ENCODE results near the gene ZNF423.
A peak's percentile ranks its signal among the peaks of the same experiment; 100 is the strongest.

Gene ZNF423

DNA sequence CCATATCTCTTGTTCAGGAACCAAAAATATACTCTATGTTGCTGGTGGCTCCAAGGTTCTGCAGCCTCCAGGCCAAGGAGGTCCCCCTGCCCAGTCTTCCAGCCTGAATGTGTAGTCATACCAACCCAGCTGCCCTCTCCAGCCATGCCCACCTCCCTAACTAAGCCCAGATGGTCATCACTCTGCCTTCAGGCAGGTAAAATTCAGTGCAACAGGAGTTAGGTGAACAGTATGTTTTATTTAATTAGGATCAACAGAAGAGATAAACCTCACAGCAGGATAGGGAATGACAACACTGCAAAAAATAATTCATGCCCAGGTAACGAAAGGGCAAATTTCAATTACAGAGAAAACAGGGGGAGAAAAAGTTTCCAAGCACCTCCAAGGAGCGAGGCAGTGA is 9.1 kb downstream of the ZNF423 start:
- H3K4me3 ChIP-seq (ENCODE audit: low read depth, low read length) = no peak overlapping the region
- H3K27ac ChIP-seq (ENCODE audit: low read depth, low read length) = no peak overlapping the region
- H3K9ac ChIP-seq (ENCODE audit: low read depth, low read length) = no peak overlapping the region
- no peaks in the 10 kb centered on the region for H3K36me3 ChIP-seq (ENCODE audit: control insufficient read depth, insufficient read depth, low read length)
- H3K27me3 ChIP-seq (ENCODE audit: control insufficient read depth, insufficient read depth, low read length) = no peaks in the 10 kb centered on the region
- peaks cover 63% of the 10 kb centered on the region for H3K4me1 ChIP-seq (ENCODE audit: control insufficient read depth, insufficient read depth, low read length)
- H3K9me3 ChIP-seq (ENCODE audit: control insufficient read depth, insufficient read depth, low read length) = no peaks in the 10 kb centered on the region

- Histone ChIP-seq H3K36me3 (ENCODE audit: control insufficient read depth, insufficient read depth, low read length) (no peaks in the 10 kb centered on the region), H3K4me3 (ENCODE audit: low read depth, low read length) (no peak overlapping the region), H3K9me3 (ENCODE audit: control insufficient read depth, insufficient read depth, low read length) (no peaks in the 10 kb centered on the region), H3K9ac (ENCODE audit: low read depth, low read length) (no peak overlapping the region), H3K4me1 (ENCODE audit: control insufficient read depth, insufficient read depth, low read length) (peaks cover 48% of the 10 kb centered on the region), H3K27me3 (ENCODE audit: control insufficient read depth, insufficient read depth, low read length) (no peaks in the 10 kb centered on the region), H3K27ac (ENCODE audit: low read depth, low read length) (no peak overlapping the region)
These were observed 11.6 kb downstream of the ZNF423 start for GRCh38 chr16:49844359-49844758.

DNA sequence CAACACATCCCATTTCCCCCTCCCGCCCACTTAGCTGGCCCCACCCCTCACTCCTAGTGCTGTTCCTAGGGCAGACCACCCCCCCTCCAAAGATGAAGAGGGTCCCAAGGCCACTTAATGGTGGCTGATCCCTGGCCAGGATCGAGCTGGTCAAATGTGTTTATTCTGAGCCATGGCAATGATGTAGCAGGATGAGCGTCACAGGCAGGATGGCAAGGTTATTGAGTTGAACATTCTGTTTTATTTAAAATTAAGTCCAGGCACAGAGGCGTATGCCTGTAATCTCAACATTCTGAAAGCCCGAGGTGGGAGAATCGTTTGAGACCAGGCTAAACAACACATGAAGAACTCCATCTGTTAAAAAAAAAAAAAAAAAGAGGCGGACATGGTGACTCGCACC is 12.2 kb downstream of the ZNF423 start:
- no peak overlapping the region for H3K27ac ChIP-seq (ENCODE audit: low read depth, low read length)
- H3K4me1 ChIP-seq (ENCODE audit: control insufficient read depth, insufficient read depth, low read length) = peaks cover 46% of the 10 kb centered on the region
- H3K4me3 ChIP-seq (ENCODE audit: low read depth, low read length) = no peak overlapping the region
- H3K9me3 ChIP-seq (ENCODE audit: control insufficient read depth, insufficient read depth, low read length) = no peaks in the 10 kb centered on the region
- no peaks in the 10 kb centered on the region for H3K36me3 ChIP-seq (ENCODE audit: control insufficient read depth, insufficient read depth, low read length)
- no peak overlapping the region for H3K9ac ChIP-seq (ENCODE audit: low read depth, low read length)
- no peaks in the 10 kb centered on the region for H3K27me3 ChIP-seq (ENCODE audit: control insufficient read depth, insufficient read depth, low read length)

- Histone ChIP-seq H3K27me3 (ENCODE audit: control insufficient read depth, insufficient read depth, low read length) (no peaks in the 10 kb centered on the region), H3K9me3 (ENCODE audit: control insufficient read depth, insufficient read depth, low read length) (no peaks in the 10 kb centered on the region), H3K4me1 (ENCODE audit: control insufficient read depth, insufficient read depth, low read length) (peaks cover 42% of the 10 kb centered on the region), H3K27ac (ENCODE audit: low read depth, low read length) (no peak overlapping the region), H3K36me3 (ENCODE audit: control insufficient read depth, insufficient read depth, low read length) (no peaks in the 10 kb centered on the region), H3K9ac (ENCODE audit: low read depth, low read length) (no peak overlapping the region), H3K4me3 (ENCODE audit: low read depth, low read length) (no peak overlapping the region)
These were observed 12.9 kb downstream of the ZNF423 start for GRCh38 chr16:49842972-49843371.

- no peaks in the 10 kb centered on the region for H3K9me3 ChIP-seq (ENCODE audit: control insufficient read depth, insufficient read depth, low read length)
- no peaks in the 10 kb centered on the region for H3K27me3 ChIP-seq (ENCODE audit: control insufficient read depth, insufficient read depth, low read length)
- H3K9ac ChIP-seq (ENCODE audit: low read depth, low read length) = no peak overlapping the region
- peak overlapping the region; percentile 57 for H3K4me3 ChIP-seq (ENCODE audit: low read depth, low read length)
- H3K4me1 ChIP-seq (ENCODE audit: control insufficient read depth, insufficient read depth, low read length) = peaks cover 58% of the 10 kb centered on the region
- peak overlapping the region; percentile 51 for H3K27ac ChIP-seq (ENCODE audit: low read depth, low read length)
- no peaks in the 10 kb centered on the region for H3K36me3 ChIP-seq (ENCODE audit: control insufficient read depth, insufficient read depth, low read length)
These were observed 16.7 kb downstream of the ZNF423 start for GRCh38 chr16:49839017-49839825.

GRCh38 chr16:49838441-49839016 is 17.4 kb downstream of the ZNF423 start:
- Histone ChIP-seq H3K36me3 (ENCODE audit: control insufficient read depth, insufficient read depth, low read length) (no peaks in the 10 kb centered on the region), H3K9me3 (ENCODE audit: control insufficient read depth, insufficient read depth, low read length) (no peaks in the 10 kb centered on the region), H3K4me3 (ENCODE audit: low read depth, low read length) (peak overlapping the region; percentile 57), H3K27ac (ENCODE audit: low read depth, low read length) (peak overlapping the region; percentile 63), H3K27me3 (ENCODE audit: control insufficient read depth, insufficient read depth, low read length) (no peaks in the 10 kb centered on the region), H3K4me1 (ENCODE audit: control insufficient read depth, insufficient read depth, low read length) (peaks cover 64% of the 10 kb centered on the region), H3K9ac (ENCODE audit: low read depth, low read length) (no peak overlapping the region; the same call in 1 of the 2 replicates)

- H3K9me3 ChIP-seq (ENCODE audit: control insufficient read depth, insufficient read depth, low read length) = no peaks in the 10 kb centered on the region
- H3K36me3 ChIP-seq (ENCODE audit: control insufficient read depth, insufficient read depth, low read length) = no peaks in the 10 kb centered on the region
- H3K4me3 ChIP-seq (ENCODE audit: low read depth, low read length) = peak overlapping the region; percentile 57
- H3K27ac ChIP-seq (ENCODE audit: low read depth, low read length) = peak overlapping the region; percentile 63
- no peaks in the 10 kb centered on the region for H3K27me3 ChIP-seq (ENCODE audit: control insufficient read depth, insufficient read depth, low read length)
- H3K9ac ChIP-seq (ENCODE audit: low read depth, low read length) = no peak overlapping the region
- peaks cover 65% of the 10 kb centered on the region for H3K4me1 ChIP-seq (ENCODE audit: control insufficient read depth, insufficient read depth, low read length)
These were observed 18.1 kb downstream of the ZNF423 start for GRCh38 chr16:49837688-49838410.

- Histone ChIP-seq H3K4me3 (ENCODE audit: low read depth, low read length) (no peak overlapping the region), H3K9ac (ENCODE audit: low read depth, low read length) (no peak overlapping the region), H3K36me3 (ENCODE audit: control insufficient read depth, insufficient read depth, low read length) (no peaks in the 10 kb centered on the region), H3K4me1 (ENCODE audit: control insufficient read depth, insufficient read depth, low read length) (peaks cover 72% of the 10 kb centered on the region), H3K27me3 (ENCODE audit: control insufficient read depth, insufficient read depth, low read length) (no peaks in the 10 kb centered on the region), H3K9me3 (ENCODE audit: control insufficient read depth, insufficient read depth, low read length) (no peaks in the 10 kb centered on the region), H3K27ac (ENCODE audit: low read depth, low read length) (no peak overlapping the region)
These were observed 19.2 kb downstream of the ZNF423 start for GRCh38 chr16:49836668-49837067.

DNA sequence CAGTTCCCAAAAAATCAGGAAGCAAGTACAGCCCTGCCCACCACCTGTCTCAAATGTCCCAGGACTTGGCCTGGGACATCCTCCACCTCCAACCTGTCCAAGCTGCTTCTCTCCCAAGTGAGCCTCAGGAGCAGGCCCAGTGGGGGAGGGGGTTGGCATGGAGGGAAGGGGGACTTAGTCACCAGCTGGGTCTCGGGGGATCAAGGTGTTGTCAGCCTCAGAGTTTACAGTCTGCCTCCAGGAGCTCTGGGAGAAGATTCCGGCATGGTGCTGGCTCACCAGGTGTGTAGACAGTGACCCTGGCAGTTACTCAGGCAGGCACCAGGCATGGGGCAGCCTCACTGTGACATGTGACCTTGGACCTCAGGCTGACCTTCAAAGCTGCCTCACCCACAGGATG is 19.7 kb downstream of the ZNF423 start:
- Histone ChIP-seq H3K4me3 (ENCODE audit: low read depth, low read length) (no peak overlapping the region), H3K4me1 (ENCODE audit: control insufficient read depth, insufficient read depth, low read length) (peaks cover 72% of the 10 kb centered on the region), H3K9ac (ENCODE audit: low read depth, low read length) (no peak overlapping the region), H3K36me3 (ENCODE audit: control insufficient read depth, insufficient read depth, low read length) (no peaks in the 10 kb centered on the region), H3K27me3 (ENCODE audit: control insufficient read depth, insufficient read depth, low read length) (no peaks in the 10 kb centered on the region), H3K9me3 (ENCODE audit: control insufficient read depth, insufficient read depth, low read length) (no peaks in the 10 kb centered on the region), H3K27ac (ENCODE audit: low read depth, low read length) (no peak overlapping the region)

GRCh38 chr16:49835161-49835777 is 20.6 kb downstream of the ZNF423 start:
- no peaks in the 10 kb centered on the region for H3K9me3 ChIP-seq (ENCODE audit: control insufficient read depth, insufficient read depth, low read length)
- no peaks in the 10 kb centered on the region for H3K27me3 ChIP-seq (ENCODE audit: control insufficient read depth, insufficient read depth, low read length)
- no peaks in the 10 kb centered on the region for H3K36me3 ChIP-seq (ENCODE audit: control insufficient read depth, insufficient read depth, low read length)
- no peak overlapping the region for H3K9ac ChIP-seq (ENCODE audit: low read depth, low read length)
- no peak overlapping the region for H3K4me3 ChIP-seq (ENCODE audit: low read depth, low read length)
- H3K4me1 ChIP-seq (ENCODE audit: control insufficient read depth, insufficient read depth, low read length) = peaks cover 71% of the 10 kb centered on the region
- H3K27ac ChIP-seq (ENCODE audit: low read depth, low read length) = peak overlapping the region; percentile 47

Measured in HUES48 (cell line).